ENCODE results near the gene ERBB2. TPM values are rescaled to one million over a fixed set of nuclear protein-coding genes. Genes with fewer than 3 reads are reported as not detected.

Gene ERBB2
- total RNA-seq, 1 experiment from 2014 or later, result 216 TPM

GRCh38 chr17:39679521-39680192 is 20.2 kb upstream of the ERBB2 start:
- no peaks in the 10 kb centered on the region for H3K9me3 Mint-ChIP-seq
- Histone ChIP-seq H2BK12ac (ENCODE audit: insufficient read length, low read depth, low read length) (no peak overlapping the region), H2BK15ac (ENCODE audit: low read depth, low read length) (no peak overlapping the region), H2AK5ac (ENCODE audit: insufficient read length, low read length) (no peak overlapping the region), H3K9ac (ENCODE audit: extremely low read depth, insufficient read length, low read length) (no peak overlapping the region), H4K8ac (replicated peaks; ENCODE audit: insufficient read length, low read depth, low read length) (no peak overlapping the region), H3K56ac (ENCODE audit: insufficient read length, low read depth, low read length) (no peak overlapping the region), H3K27ac (ENCODE audit: insufficient read length, low read depth, low read length) (no peak overlapping the region), H4K20me1 (ENCODE audit: control insufficient read depth, insufficient read depth, insufficient read length) (no peaks in the 10 kb centered on the region), H2BK20ac (ENCODE audit: low read depth, low read length, poor library complexity, severe bottlenecking) (no peak overlapping the region), H3K23me2 (ENCODE audit: insufficient read length, low read depth, low read length, poor library complexity, severe bottlenecking) (no peaks in the 10 kb centered on the region), H3K79me1 (ENCODE audit: insufficient read depth, low read depth, low read length, poor library complexity, severe bottlenecking) (no peaks in the 10 kb centered on the region), H3K4me2 (ENCODE audit: insufficient read depth, insufficient read length, low read length) (no peak overlapping the region), H2BK5ac (ENCODE audit: insufficient read length, low read length) (no peak overlapping the region), H4K5ac (ENCODE audit: insufficient read length, low read depth, low read length) (no peak overlapping the region), H3K79me2 (ENCODE audit: insufficient read depth, low read length) (no peaks in the 10 kb centered on the region), H3T11ph (ENCODE audit: low read length) (no peak overlapping the region), H3K23ac (ENCODE audit: insufficient read length, low read depth, low read length) (no peak overlapping the region), H3K18ac (ENCODE audit: insufficient read length, low read depth, low read length) (no peak overlapping the region), H2BK120ac (ENCODE audit: low read depth, low read length, poor library complexity, severe bottlenecking) (no peak overlapping the region), H3K9me3 (ENCODE audit: control insufficient read depth, low read depth, low read length) (no peaks in the 10 kb centered on the region), H3K14ac (ENCODE audit: insufficient read depth, low read length) (no peak overlapping the region), H3K27me3 (ENCODE audit: insufficient read depth, low read length) (no peaks in the 10 kb centered on the region), H3K4ac (ENCODE audit: low read depth, low read length) (no peak overlapping the region), H4K91ac (ENCODE audit: insufficient read length, low read depth, low read length) (no peak overlapping the region), H3K4me1 (ENCODE audit: insufficient read depth, low read length) (0 out of 2 replicates have a peak, but pooled peaks cover 3% of the 10 kb centered on the region), H2AFZ (ENCODE audit: low read length) (no peak overlapping the region)
- WGBS (ENCODE audit: extremely low coverage, insufficient read length, low lambda C conversion rate), result no CpG with 5 or more reads among the region's 12 CpGs
- no peak overlapping the region for H3K4me3 Mint-ChIP-seq
- H3K4me1 Mint-ChIP-seq, result peaks cover 32 to 34% of the 10 kb centered on the region in 2 experiments
- DNase-seq, result no peak
- no peak for TF ChIP-seq CTCF (conservative IDR thresholded peaks at IDR 0.05)
- H3K27me3 Mint-ChIP-seq (ENCODE audit: low read depth), result no peaks in the 10 kb centered on the region
- H3K27ac Mint-ChIP-seq, result peak overlapping the region; percentile 34 to 88 (median 55); a peak in 4 of 7 replicates
- peaks cover 3 to 31% (median 18%) of the 10 kb centered on the region in 3 experiments for H3K36me3 Mint-ChIP-seq (ENCODE audit: insufficient read depth in 1 of 3, low read depth in 3 of 3)
